H54 (cell line): ENCODE data around the gene GTF2F1.

Source experiments
- DNase-seq: peaks from one replicate; pipeline ENCODE4 v3.0.0; 2011; ENCODE audit warnings: low spot score, mixed read lengths; ENCODE audit not compliant: insufficient read length
- FAIRE-seq: peaks from 3 replicates; lab custom pipeline; 2011; peaks lifted over from hg19 to GRCh38; lab: Jason Lieb, UNC
- POLR2A ChIP-seq: IDR thresholded peaks from 2 replicates; pipeline ENCODE4 v1.6.1; 2011; ENCODE audit warnings: low read depth, mild to moderate bottlenecking, low read length

The GTF2F1 gene

GRCh38 chr19:6424939-6425731 is 32.2 kb upstream of the GTF2F1 start:
- DNase-seq = peak; percentile 99
- FAIRE-seq = peak; percentile 94

GRCh38 chr19:6424195-6424938 is 31.4 kb upstream of the GTF2F1 start, which contains the start of gene KHSRP:
Gene KHSRP (minus strand): TSS chr19:6424811. CDS start chr19:6424701, 110 bp downstream.
- peak; percentile 77 for TF ChIP-seq POLR2A
- no peak for DNase-seq
- no peak for FAIRE-seq

More at GRCh38 chr19:6424939-6425731, 32.2 kb upstream of the GTF2F1 start:
- 0 out of 2 replicates have a peak, but pooled peaks have one; percentile 38 for TF ChIP-seq POLR2A

GRCh38 chr19:6423499-6424194 is 30.7 kb upstream of the GTF2F1 start:
- TF ChIP-seq POLR2A = no peak
- FAIRE-seq (no peak), DNase-seq (peak; percentile 75)

- FAIRE-seq (no peak), DNase-seq (no peak)
- no peak for TF ChIP-seq POLR2A
Measured at GRCh38 chr19:6421075-6422014, 28.4 kb upstream of the GTF2F1 start.

- FAIRE-seq = no peak
- TF ChIP-seq POLR2A = no peak
- DNase-seq = no peak
Measured at GRCh38 chr19:6418562-6418932, 25.6 kb upstream of the GTF2F1 start.

GRCh38 chr19:6417713-6418561 is 25.0 kb upstream of the GTF2F1 start:
- no peak for TF ChIP-seq POLR2A
- no peak for FAIRE-seq
- no peak for DNase-seq

- TF ChIP-seq POLR2A = no peak
- FAIRE-seq = no peak
- no peak for DNase-seq
Measured at GRCh38 chr19:6416658-6417405, 23.9 kb upstream of the GTF2F1 start.

GRCh38 chr19:6415591-6416190 is 22.7 kb upstream of the GTF2F1 start:
- FAIRE-seq (no peak), DNase-seq (no peak)
- no peak for TF ChIP-seq POLR2A

GRCh38 chr19:6414793-6415590 is 22.0 kb upstream of the GTF2F1 start:
- no peak for FAIRE-seq
- DNase-seq = no peak
- TF ChIP-seq POLR2A = no peak
